Measurements from ENCODE around the gene ICE1. TPM values are rescaled to one million over a fixed set of nuclear protein-coding genes. Genes with fewer than 3 reads are reported as not detected.
A peak's percentile ranks its signal among the peaks of the same experiment; 100 is the strongest.
"Not testable (repeated sequence)": the region's sequence is repeated elsewhere in the genome, so short reads cannot be mapped to it uniquely, and the experiment has no call there.

The ICE1 gene
- total RNA-seq, 1 donor from 2014 or later: 19.8 TPM

GRCh38 chr5:5481206-5481605 is 58.7 kb downstream of the ICE1 start:
- no peak for DNase-seq (ENCODE audit: low spot score)
- intact Hi-C loops (cut with DNase I): no loop called here

GRCh38 chr5:5481633-5482032 is 59.2 kb downstream of the ICE1 start:
- DNase-seq (ENCODE audit: low spot score): no peak
- intact Hi-C loops (cut with DNase I): no loop called here

- intact Hi-C loops (cut with DNase I): no loop called here
- no peak for DNase-seq (ENCODE audit: low spot score)
Observed at GRCh38 chr5:5483350-5483749, 60.9 kb downstream of the ICE1 start.

- DNase-seq (ENCODE audit: low spot score): no peak
- intact Hi-C loops (cut with DNase I): no loop called here
Observed at GRCh38 chr5:5483880-5484598, 61.6 kb downstream of the ICE1 start.

- intact Hi-C loops (cut with DNase I): no loop called here
- DNase-seq (ENCODE audit: low spot score): no peak
Observed at GRCh38 chr5:5486122-5486521, 63.6 kb downstream of the ICE1 start.

GRCh38 chr5:5487585-5488360 is 65.3 kb downstream of the ICE1 start:
- intact Hi-C loops (cut with DNase I): no loop called here
- no peak for DNase-seq (ENCODE audit: low spot score)

GRCh38 chr5:5490774-5491347 is 68.4 kb downstream of the ICE1 start:
- intact Hi-C loops (cut with DNase I): loop anchor here (5.0 to 10.0 kb wide), 5 partner anchors 164 to 1254 kb away; no protein-coding TSS in a partner anchor
- DNase-seq (ENCODE audit: low spot score): no peak

- DNase-seq (ENCODE audit: low spot score): no peak
Observed at GRCh38 chr5:5492087-5492933, 69.8 kb downstream of the ICE1 start.

GRCh38 chr5:5492934-5493271 is 70.4 kb downstream of the ICE1 start:
- intact Hi-C loops (cut with DNase I): loop anchor here (5.0 to 10.0 kb wide), 5 partner anchors 162 to 1252 kb away; no protein-coding TSS in a partner anchor
- not testable (repeated sequence) for DNase-seq (ENCODE audit: low spot score)

More at GRCh38 chr5:5492087-5492933, 69.8 kb downstream of the ICE1 start:
- intact Hi-C loops (cut with DNase I): loop anchor here (5.0 to 10.0 kb wide), 5 partner anchors 162 to 1252 kb away; no protein-coding TSS in a partner anchor

- DNase-seq (ENCODE audit: low spot score): peak; percentile 88
- intact Hi-C loops (cut with DNase I): loop anchor here (5.0 to 10.0 kb wide), 6 partner anchors 160 to 1250 kb away; no protein-coding TSS in a partner anchor
Observed at GRCh38 chr5:5494489-5495402, 72.3 kb downstream of the ICE1 start.

- intact Hi-C loops (cut with DNase I): loop anchor here (5.0 to 10.0 kb wide), 4 partner anchors 158 to 1248 kb away; no protein-coding TSS in a partner anchor
- no peak for DNase-seq (ENCODE audit: low spot score)
Observed at GRCh38 chr5:5497152-5497788, 74.8 kb downstream of the ICE1 start.

GRCh38 chr5:5499442-5499841 is 77.0 kb downstream of the ICE1 start:
- no peak for DNase-seq (ENCODE audit: low spot score)
- intact Hi-C loops (cut with DNase I): loop anchor here (5.0 to 10.0 kb wide), 4 partner anchors 155 to 1245 kb away; no protein-coding TSS in a partner anchor

- intact Hi-C loops (cut with DNase I): loop anchor here (5.0 kb wide), 1 partner anchor 378 kb away; no protein-coding TSS in a partner anchor
- no peak for DNase-seq (ENCODE audit: low spot score)
Observed at GRCh38 chr5:5504325-5504724, 81.8 kb downstream of the ICE1 start.

GRCh38 chr5:5505815-5506214 is 83.3 kb downstream of the ICE1 start:
- intact Hi-C loops (cut with DNase I): no loop called here
- no peak for DNase-seq (ENCODE audit: low spot score)

GRCh38 chr5:5508391-5508790 is 85.9 kb downstream of the ICE1 start:
- intact Hi-C loops (cut with DNase I): no loop called here
- no peak for DNase-seq (ENCODE audit: low spot score)

- DNase-seq (ENCODE audit: low spot score): no peak
- intact Hi-C loops (cut with DNase I): no loop called here
Observed at GRCh38 chr5:5511904-5512416, 89.5 kb downstream of the ICE1 start.

- intact Hi-C loops (cut with DNase I): no loop called here
- DNase-seq (ENCODE audit: low spot score): no peak
Observed at GRCh38 chr5:5512543-5512942, 90.1 kb downstream of the ICE1 start.

GRCh38 chr5:5520622-5521021 is 98.1 kb downstream of the ICE1 start:
- DNase-seq (ENCODE audit: low spot score); intact Hi-C loops (cut with DNase I): not testable (repeated sequence)

Data from cardiac septum (tissue), 1 donor.